NCI-H2029 treated with DMSO at 0.1 percent for 48 hours (cell line): Measurements from ENCODE around the gene MEP1B.
"Not testable (repeated sequence)": the region's sequence is repeated elsewhere in the genome, so short reads cannot be mapped to it uniquely, and the experiment has no call there.

Experiments used
- DNase-seq: peaks from one replicate; lab custom pipeline; 2025; lab: John Stamatoyannopoulos, UW

The MEP1B gene

GRCh38 chr18:32189790-32190189 lies at the start of gene MEP1B:
Gene MEP1B (plus strand): TSS chr18:32190039. CDS start chr18:32190071, 32 bp downstream.
- DNase-seq: no peak

GRCh38 chr18:32148185-32148870 lies 41.5 kb upstream of the MEP1B start:
- no peak for DNase-seq

GRCh38 chr18:32152705-32153448 lies 37.0 kb upstream of the MEP1B start:
- DNase-seq: no peak

- no peak for DNase-seq
Observed at GRCh38 chr18:32156855-32157254, 33.0 kb upstream of the MEP1B start.

GRCh38 chr18:32157580-32157979 lies 32.3 kb upstream of the MEP1B start:
- DNase-seq: no peak

- peak; percentile 89 for DNase-seq
Observed at GRCh38 chr18:32158108-32158624, 31.7 kb upstream of the MEP1B start.

GRCh38 chr18:32158631-32159030 lies 31.2 kb upstream of the MEP1B start:
- not testable (repeated sequence) for DNase-seq

- DNase-seq: no peak
Observed at GRCh38 chr18:32160547-32160946, 29.3 kb upstream of the MEP1B start.

- DNase-seq: no peak
Observed at GRCh38 chr18:32167980-32168730, 21.7 kb upstream of the MEP1B start.

GRCh38 chr18:32173654-32174053 lies 16.2 kb upstream of the MEP1B start:
- DNase-seq: no peak

GRCh38 chr18:32174719-32175118 lies 15.1 kb upstream of the MEP1B start:
- no peak for DNase-seq

GRCh38 chr18:32175265-32175664 lies 14.6 kb upstream of the MEP1B start:
- DNase-seq: peak; percentile 38

- not testable (repeated sequence) for DNase-seq
Observed at GRCh38 chr18:32176745-32177144, 13.1 kb upstream of the MEP1B start.

- DNase-seq: peak; percentile 41
Observed at GRCh38 chr18:32177530-32177929, 12.3 kb upstream of the MEP1B start.

GRCh38 chr18:32183503-32183902 lies 6.3 kb upstream of the MEP1B start:
- DNase-seq: no peak

GRCh38 chr18:32190209-32190608 lies 370 bp downstream of the MEP1B start:
- no peak for DNase-seq

GRCh38 chr18:32195881-32196815 lies 6.3 kb downstream of the MEP1B start:
- no peak for DNase-seq

GRCh38 chr18:32200766-32201165 lies 10.9 kb downstream of the MEP1B start:
- DNase-seq: no peak

- no peak for DNase-seq
Observed at GRCh38 chr18:32201948-32202672, 12.3 kb downstream of the MEP1B start.

GRCh38 chr18:32208023-32208422 lies 18.2 kb downstream of the MEP1B start:
- no peak for DNase-seq

- DNase-seq: no peak
Observed at GRCh38 chr18:32208577-32208976, 18.7 kb downstream of the MEP1B start.
